HG03175 (cell line): ENCODE results near the gene TLE4.
A peak's percentile ranks its signal among the peaks of the same experiment; 100 is the strongest.
"Not testable (repeated sequence)": the region's sequence is repeated elsewhere in the genome, so short reads cannot be mapped to it uniquely, and the experiment has no call there.

Experiments
- ATAC-seq: cut with Tn5 transposase; IDR thresholded peaks from one replicate; pipeline ENCODE4 v1.9.1; 2021; ENCODE audit warnings: mild to moderate bottlenecking, moderate library complexity; ENCODE audit not compliant: unreplicated experiment

The TLE4 gene

DNA sequence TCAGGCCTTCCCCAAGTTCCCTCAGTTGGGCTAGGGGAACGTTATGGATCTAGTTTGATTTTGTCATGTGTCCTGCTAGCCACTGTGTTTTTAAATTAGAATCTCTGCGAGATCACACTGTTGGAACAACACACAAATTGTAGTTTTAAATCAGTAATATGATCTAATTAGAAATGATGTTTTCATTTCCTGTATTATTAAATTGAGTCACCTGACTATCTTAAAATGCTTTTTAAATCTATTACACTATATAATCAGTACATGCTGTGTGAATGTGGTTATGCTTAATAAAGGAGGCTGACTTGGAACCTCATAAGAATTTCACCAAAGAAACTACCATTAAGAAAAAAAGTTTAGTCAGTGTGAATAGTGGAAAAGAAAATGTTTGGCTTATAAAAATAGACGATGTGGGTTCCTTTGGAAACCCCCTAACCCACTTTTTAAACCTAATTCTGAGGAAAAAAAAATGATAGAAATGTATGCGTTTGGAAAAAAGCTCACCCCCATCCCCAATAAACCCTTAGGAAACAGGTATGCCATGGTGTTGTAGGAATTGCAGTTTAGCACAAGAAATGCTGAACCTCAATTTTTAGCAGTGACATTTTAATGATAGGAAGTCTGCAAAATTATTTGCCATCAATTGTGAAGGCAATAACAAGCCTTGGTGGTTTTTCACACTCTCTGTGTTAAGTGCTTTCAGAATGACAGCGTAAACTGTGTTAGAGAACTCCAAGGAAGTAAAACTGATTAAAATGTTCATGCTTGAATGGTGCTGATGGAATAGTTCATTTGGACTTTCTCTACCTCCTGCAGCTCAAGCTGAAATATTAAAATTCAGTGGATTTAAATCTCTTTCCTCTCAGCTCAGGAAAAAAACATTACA is 59.0 kb downstream of the TLE4 start:
- peak; percentile 90 for ATAC-seq

DNA sequence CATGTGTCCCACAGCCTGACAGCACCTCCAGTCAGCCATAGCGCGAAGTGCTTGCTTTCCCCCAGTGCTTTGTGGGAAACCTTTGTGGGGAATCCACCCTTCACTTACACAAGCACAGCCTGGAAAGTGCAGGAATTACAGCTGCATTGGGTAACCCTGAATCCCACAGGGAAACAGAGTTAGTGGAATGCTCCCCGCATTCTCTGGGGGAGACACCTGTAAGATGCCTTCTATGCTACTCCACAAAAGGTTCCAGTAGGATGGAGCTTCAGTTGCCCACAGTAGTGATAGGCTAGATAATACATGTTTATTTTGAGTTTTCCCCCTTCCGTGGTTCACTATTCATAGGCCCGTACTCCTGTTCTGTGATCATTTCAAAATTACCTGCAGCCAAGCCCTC is 60.3 kb downstream of the TLE4 start:
- ATAC-seq = no peak

GRCh38 chr9:79632705-79633104 is 60.9 kb downstream of the TLE4 start:
- ATAC-seq = no peak

- no peak for ATAC-seq
Observed at GRCh38 chr9:79633558-79633957, 61.8 kb downstream of the TLE4 start.

- peak; percentile 46 for ATAC-seq
Observed at GRCh38 chr9:79637177-79637925, 65.6 kb downstream of the TLE4 start.

DNA sequence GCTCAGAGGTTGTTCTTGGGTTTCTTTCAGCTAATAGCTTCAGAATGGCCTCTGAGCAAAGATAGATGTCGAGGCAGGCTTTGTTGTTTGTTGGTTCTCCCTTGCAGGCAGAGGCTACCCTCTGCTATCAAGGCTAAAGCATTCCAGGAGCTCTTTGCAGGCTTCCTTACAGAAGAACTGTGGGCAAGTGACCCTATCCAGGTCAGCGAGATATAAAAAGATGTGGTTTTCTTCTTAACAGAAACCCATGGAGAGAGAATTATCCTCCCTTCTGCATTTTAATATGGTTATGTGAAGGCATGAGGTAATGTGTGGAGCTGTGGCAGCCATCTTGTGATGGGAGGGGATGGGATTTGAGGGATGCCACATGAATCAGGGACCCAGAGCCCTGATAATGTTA is 67.0 kb downstream of the TLE4 start:
- ATAC-seq = no peak

DNA sequence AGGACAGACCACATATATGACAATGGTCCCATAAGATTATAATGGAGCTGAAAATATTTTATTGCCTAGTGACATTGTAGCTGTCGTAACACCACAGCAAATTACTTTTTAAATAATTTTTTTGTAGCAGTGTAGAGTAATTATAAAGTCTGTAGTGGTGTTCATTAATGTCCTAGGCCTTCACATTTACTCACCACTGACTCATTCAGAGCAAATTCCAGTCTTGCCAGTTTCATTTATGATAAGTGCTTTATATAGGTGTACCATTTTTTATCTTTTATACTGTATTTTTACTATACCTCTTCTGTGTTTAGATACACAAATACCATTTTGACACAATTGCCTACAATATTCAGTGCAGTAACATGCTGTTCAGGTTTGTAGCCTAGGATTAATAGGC is 67.6 kb downstream of the TLE4 start:
- ATAC-seq = no peak

- not testable (repeated sequence) for ATAC-seq
Observed at GRCh38 chr9:79640067-79640466, 68.3 kb downstream of the TLE4 start.

DNA sequence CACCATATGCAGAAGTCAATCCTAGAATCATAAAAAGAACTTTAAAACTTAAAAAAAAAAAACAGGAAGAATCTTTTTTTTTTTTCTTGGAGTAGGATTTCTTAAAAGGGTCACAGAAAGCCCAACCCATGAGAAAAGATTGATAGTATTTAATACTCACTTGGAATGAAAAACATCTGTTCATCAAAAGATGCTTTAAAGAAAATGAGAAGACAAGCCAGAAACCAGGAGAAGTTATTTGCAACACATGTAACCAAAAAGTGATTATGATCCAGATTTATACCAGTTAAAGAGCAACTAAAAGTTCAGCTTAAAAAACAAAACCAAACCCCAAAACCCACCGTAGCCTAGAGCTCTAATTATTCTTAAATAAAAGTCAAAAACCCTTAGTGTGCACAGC is 69.3 kb downstream of the TLE4 start:
- ATAC-seq = no peak

- no peak for ATAC-seq
Observed at GRCh38 chr9:79642671-79643070, 70.9 kb downstream of the TLE4 start.

GRCh38 chr9:79644048-79644447 is 72.3 kb downstream of the TLE4 start:
- ATAC-seq = no peak

- no peak for ATAC-seq
Observed at GRCh38 chr9:79644601-79645000, 72.8 kb downstream of the TLE4 start.

DNA sequence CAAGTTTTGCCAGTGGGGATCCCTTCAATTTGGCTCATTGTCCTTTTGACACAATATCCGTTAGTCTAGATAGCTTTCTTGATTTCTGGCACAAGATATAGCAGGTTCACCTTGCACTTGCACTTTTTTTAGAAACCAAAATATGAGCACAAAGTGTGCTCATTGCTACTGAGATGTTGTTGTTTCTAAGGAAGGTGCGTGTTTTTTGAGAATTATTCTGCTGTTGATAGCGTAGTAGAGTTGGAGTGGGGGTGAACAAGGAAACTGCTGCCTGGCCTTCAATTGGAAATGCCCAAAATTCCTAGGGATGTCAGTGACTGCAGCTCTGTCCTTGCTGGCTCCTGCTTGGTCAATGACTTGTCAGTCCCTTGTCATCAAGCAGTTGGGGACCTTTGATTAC is 73.3 kb downstream of the TLE4 start:
- ATAC-seq = no peak

DNA sequence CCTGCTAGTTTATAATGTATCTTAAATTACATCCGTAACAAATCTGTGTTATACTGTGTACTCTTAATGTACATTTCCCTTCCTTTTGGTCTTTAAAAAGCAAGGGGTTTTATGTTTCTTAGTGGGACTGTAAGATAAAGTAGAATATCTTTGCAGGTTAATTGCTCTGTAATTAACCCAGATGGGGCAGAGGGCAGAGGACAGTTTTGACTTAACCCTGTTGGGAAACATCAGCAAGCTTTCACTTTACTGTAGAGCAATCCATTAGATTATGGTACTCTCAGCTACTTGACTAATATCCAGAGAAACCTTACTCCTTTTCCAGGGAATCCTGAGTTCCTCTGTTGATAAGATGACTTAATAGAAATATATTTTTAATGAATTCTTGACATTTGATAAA is 74.3 kb downstream of the TLE4 start:
- ATAC-seq = no peak

- no peak for ATAC-seq
Observed at GRCh38 chr9:79651251-79651795, 79.6 kb downstream of the TLE4 start.

- no peak for ATAC-seq
Observed at GRCh38 chr9:79652598-79652997, 80.8 kb downstream of the TLE4 start.

- ATAC-seq = not testable (repeated sequence)
Observed at GRCh38 chr9:79654591-79655382, 83.0 kb downstream of the TLE4 start.

DNA sequence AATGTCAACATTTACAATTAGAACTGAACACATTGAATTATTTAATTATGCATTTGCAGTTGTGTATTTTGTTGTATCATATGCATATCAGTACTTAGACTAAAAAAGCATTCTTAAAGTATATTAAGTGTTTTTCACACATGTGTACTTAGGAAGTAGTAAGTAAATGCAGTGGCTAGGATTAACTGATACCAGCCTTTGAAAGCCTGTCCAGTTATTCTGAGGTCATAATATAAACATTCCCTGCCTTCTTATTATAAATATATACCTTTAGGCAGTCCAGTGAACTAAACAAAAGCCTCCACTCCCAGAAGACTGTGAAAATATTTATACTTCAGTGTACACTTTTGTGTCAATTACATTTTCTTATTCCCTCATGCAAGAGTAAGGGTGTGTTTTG is 83.8 kb downstream of the TLE4 start:
- no peak for ATAC-seq

GRCh38 chr9:79656169-79656568 is 84.4 kb downstream of the TLE4 start:
- ATAC-seq = no peak

GRCh38 chr9:79657891-79658290 is 86.1 kb downstream of the TLE4 start:
- ATAC-seq = no peak

DNA sequence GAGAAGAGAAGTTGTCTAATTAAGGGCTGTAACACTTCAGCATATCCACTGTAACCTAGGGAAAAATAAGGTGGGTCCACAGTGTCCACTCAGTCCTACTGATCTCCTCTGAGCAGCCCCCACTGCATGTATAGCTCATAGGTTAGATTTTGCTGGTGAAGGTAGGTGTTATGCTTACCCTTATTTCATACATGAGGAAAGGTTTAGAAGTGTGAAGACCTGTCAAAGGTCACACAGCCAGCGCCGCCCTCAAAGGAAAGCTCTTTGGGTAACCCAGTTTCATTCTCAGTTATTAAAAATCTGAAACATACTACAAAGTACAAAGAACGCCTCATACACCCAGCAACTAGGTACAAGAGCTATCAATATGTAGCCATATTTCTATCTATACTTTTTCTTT is 87.2 kb downstream of the TLE4 start:
- no peak for ATAC-seq
